HG03558 (cell line): ENCODE data around the gene KIR3DL1.
"Not testable (repeated sequence)": the region's sequence is repeated elsewhere in the genome, so short reads cannot be mapped to it uniquely, and the experiment has no call there.

Experiments used
- ATAC-seq: cut with Tn5 transposase; IDR thresholded peaks from one replicate; pipeline ENCODE4 v1.9.1; 2021; ENCODE audit warnings: moderate number of reproducible peaks; ENCODE audit not compliant: unreplicated experiment; ENCODE audit errors: extremely low read depth

The KIR3DL1 gene

DNA sequence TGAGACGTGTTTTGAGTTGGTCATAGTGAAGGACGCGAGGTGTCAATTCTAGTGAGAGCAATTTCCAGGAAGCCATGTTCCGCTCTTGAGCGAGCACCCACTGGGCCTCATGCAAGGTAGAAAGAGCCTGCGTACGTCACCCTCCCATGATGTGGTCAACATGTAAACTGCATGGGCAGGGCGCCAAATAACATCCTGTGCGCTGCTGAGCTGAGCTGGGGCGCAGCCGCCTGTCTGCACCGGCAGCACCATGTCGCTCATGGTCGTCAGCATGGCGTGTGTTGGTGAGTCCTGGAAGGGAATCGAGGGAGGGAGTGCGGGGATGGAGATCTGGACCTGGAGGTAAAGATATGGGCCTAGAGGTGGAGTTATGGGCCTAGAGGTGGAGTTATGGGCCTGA is at the start of gene KIR3DL1:
Gene KIR3DL1, plus strand, starts transcription at position 218 of the 400 bp plus-strand sequence.
- not testable (repeated sequence) for ATAC-seq

DNA sequence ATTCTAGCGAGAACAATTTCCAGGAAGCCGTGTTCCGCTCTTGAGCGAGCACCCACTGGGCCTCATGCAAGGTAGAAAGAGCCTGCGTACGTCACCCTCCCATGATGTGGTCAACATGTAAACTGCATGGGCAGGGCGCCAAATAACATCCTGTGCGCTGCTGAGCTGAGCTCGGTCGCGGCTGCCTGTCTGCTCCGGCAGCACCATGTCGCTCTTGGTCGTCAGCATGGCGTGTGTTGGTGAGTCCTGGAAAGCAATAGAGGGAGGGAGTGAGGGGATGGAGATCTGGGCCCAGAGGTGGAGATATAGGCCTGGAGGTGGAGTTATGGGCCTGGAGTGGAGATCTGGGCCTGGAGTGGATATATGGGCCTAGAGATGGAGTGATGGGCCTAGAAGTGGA is 46.6 kb upstream of the KIR3DL1 start, which contains the start of gene KIR2DL1:
Gene KIR2DL1, plus strand, starts transcription at position 148 of the 400 bp plus-strand sequence. Its CDS starts 58 bp downstream, at position 206.
- ATAC-seq = not testable (repeated sequence)

DNA sequence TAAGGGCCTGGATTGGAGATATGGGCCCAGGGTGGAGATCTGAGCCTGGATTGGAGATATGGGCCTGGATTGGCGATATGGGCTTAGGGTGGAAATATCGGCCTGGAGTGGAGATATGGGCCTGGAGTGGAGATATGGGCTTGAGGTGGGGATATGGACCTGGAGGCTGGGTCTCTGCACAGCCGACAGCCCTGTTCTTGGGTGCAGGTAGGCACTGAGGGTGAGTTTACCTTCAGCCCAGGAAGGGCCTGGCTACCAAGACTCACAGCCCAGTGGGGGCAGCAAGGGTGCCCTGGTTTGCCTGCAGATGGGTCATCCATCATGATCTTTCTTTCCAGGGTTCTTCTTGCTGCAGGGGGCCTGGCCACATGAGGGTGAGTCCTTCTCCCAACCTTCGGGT is 45.8 kb upstream of the KIR3DL1 start:
- ATAC-seq = not testable (repeated sequence)

DNA sequence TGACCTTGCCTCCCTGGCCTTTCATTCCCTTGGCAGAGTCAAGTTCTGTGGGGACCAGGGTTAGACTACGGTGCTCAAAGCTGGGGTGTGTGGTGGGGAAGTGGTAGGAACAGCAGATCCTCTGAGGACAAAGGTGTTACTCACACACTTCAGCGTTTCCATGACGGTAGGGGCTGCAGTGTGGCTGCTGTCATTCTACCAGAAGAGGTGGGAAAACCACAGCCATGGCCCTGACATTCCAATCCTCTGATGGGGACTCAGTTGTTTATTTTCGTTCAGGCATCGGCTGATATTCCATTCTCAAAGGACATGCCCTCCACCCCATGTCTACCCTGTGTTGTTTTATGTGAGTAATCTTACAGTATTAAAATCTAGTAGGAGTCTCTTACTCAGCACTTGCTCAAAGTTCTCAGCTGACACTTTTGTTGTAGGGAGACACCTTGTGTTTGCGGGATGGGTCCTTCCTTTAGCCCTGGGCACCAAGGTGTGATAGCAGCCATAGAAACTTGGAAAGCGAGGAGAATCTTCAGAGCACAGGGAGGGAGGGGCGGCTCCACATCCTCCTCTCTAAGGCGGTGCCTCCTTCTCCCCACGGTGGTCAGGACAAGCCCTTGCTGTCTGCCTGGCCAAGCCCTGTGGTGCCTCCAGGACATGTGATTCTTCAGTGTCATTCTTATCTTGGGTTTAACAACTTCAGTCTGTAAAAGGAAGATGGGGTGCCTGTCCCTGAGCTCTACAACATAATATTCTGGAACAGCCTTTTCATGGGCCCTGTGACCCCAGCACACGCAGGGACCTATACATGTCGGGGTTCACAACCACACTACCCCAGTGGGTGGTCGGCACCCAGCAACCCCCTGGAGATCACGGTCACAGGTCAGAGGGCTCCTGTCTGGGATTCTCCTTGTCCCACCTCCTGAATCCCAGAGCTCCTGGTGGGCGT is 45.0 kb upstream of the KIR3DL1 start:
- ATAC-seq = not testable (repeated sequence)

DNA sequence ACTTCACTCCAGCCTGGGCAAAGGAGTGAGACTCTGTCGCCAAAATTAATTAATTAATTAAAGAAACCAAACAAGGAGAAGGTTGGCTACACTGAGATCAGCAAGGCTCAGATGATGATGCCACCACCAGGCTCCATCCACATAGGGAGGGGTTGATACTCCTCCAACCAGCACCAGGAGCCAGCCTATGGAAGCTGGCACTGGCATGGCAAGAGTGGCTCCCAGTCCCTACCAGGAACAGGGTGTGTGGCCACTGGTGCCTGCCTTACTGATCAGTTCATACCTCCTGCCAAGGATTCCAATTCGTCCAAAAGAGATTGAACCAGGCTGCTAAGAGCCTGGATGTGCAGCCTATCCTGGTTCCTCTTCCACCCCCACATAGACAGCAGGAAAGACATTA is 43.6 kb upstream of the KIR3DL1 start:
- not testable (repeated sequence) for ATAC-seq

DNA sequence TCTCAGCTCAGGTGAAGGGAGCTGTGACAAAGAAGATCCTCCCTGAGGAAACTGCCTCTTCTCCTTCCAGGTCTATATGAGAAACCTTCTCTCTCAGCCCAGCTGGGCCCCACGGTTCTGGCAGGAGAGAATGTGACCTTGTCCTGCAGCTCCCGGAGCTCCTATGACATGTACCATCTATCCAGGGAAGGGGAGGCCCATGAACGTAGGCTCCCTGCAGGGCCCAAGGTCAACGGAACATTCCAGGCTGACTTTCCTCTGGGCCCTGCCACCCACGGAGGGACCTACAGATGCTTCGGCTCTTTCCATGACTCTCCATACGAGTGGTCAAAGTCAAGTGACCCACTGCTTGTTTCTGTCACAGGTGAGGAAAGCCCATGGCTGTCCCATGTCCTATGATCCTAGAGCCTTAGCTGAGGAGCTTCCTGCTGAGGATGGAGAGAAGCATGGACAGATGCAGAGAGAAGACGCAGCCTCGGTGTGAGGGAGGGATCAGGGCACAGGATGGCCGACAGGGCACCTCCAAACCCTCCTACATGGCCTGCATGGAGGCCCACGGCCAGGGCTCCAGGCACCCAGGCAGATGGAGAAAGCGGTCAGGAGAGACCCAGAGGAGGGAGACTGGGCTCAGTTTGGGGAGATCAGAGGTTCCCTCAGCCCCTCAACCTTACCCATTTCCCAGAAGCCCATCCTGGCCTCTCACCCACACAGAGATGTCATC is 41.0 kb upstream of the KIR3DL1 start:
- ATAC-seq = not testable (repeated sequence)

DNA sequence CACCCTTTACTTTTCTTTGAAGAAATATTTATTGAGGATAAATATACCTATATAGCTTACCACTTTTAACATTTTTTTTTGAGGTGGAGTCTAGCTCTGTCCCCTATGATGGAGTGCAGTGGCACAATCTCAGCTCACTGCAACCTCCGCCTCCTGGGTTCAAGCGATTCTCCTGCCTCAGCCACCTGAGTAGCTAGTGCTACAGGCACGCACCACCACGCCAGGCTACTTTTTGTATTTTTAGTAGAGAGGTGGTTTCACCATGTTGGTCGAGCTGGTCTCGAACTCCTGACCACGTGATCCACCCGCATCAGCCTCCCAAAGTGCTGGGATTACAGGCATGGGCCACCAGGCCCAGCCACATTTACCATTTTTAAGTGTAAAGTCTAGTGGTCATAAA is 40.4 kb upstream of the KIR3DL1 start:
- ATAC-seq = not testable (repeated sequence)

DNA sequence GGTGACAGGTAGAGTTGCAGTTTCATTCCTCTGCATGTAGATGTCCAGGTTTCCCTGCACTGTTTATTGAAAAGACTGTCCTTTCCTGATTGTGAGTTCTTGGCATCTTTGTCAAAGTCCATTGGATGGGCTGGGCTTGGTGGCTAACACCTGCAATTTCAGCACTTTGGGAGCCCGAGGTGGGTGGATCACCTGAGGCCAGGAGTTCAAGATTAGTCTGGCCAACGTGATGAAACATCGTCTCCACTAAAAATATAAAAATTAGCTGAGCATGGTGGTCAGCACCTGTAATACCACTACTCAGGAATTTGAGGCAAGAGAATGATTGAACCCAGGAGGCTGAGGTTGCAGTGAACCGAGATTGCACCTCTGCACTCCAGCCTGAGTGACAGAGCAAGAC is 38.4 kb upstream of the KIR3DL1 start:
- ATAC-seq = not testable (repeated sequence)

DNA sequence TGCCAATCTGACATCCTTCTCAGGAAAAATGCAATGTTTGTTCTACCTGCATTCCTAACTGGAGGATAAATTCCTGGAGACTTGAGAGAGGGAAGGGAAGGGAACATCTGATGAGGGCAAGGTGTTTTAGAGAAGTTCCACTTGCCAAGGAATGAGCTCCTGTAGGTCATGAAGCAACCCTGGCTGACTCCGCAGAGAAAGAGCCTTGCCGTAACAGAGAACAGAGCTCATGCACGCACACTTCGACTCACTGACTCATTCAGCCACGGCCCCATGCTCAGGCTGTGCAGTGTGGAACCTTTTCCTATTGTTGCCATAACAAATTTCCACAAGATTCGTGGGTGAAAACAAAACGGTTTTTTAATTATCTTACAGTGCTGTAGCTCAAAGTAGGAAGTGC is 37.4 kb upstream of the KIR3DL1 start:
- not testable (repeated sequence) for ATAC-seq

DNA sequence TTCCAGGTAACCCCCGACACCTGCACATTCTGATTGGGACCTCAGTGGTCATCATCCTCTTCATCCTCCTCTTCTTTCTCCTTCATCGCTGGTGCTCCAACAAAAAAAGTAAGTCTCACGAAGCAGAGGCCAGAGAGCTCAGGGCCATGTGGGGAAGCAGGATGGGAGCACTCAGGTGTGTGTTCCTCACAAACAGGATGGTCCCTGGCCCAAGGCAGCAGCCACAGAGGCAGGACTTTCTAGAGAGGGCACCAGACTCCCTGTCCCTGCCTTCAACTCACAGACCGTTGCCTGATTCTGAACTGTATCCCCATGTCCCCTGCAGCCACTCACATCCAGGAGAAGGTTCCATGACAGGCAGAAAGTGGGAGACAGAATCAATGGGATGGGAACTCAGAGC is 33.4 kb upstream of the KIR3DL1 start:
- not testable (repeated sequence) for ATAC-seq

DNA sequence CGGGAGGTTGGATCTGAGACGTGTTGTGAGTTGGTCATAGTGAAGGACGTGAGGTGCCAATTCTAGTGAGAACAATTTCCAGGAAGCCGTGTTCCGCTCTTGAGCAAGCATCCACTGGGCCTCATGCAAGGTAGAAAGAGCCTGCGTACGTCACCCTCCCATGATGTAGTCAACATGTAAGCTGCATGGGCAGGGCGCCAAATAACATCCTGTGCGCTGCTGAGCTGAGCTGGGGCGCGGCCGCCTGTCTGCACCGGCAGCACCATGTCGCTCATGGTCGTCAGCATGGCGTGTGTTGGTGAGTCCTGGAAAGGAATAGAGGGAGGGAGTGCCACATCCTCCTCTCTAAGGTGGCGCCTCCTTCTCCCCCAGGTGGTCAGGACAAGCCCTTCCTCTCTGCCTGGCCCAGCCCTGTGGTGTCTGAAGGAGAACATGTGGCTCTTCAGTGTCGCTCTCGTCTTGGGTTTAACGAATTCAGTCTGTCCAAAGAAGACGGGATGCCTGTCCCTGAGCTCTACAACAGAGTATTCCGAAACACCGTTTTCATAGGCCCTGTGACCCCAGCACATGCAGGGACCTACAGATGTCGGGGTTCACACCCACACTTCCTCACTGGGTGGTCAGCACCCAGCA is 30.1 kb upstream of the KIR3DL1 start:
- ATAC-seq = not testable (repeated sequence)

DNA sequence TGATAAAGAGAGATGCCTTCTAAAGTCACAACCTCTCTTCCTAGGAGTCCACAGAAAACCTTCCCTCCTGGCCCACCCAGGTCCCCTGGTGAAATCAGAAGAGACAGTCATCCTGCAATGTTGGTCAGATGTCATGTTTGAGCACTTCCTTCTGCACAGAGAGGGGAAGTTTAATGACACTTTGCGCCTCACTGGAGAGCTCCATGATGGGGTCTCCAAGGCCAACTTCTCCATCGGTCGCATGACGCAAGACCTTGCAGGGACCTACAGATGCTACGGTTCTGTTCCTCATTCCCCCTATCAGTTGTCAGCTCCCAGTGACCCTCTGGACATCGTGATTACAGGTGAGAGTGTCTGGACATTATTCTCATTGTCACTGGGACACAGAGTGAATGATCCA is 28.1 kb upstream of the KIR3DL1 start:
- ATAC-seq = not testable (repeated sequence)

DNA sequence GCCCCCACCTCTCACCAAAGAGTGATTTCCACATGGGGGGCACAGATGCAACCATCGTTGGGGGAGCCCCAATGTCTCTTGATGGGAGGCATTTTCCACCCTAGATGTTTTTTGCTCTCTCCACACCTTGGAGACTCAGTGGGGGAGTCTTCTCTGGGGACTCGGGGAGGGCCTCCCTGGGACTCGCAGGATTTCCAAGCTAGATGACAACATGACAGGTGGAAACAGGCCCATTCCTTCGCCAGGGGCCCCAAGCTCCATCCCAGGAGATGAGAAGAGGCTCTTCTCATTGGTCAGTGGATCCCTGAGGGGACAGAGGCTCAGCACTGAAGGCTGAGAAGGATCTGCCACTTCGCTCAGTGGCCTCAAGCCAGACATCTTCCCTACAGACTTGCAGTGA is 25.6 kb upstream of the KIR3DL1 start:
- no peak for ATAC-seq

DNA sequence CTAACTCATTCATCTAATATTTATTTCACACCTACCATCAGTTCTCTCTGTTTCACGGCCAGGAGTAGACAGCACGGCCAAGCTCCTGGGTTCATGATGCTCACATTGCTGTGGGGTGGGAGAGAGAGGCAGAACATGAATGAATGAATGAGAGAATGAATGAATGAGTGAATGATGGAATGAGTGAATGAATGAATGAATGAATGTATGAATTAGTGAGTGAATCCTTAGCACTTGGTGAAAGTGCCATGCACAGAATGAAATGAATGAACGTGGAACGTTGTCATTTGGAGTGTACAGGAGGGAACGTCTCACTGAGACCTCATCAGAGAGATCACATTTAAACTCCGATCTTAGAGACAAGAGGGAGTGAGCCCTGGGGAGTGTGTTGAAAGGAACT is 24.8 kb upstream of the KIR3DL1 start:
- ATAC-seq = no peak

DNA sequence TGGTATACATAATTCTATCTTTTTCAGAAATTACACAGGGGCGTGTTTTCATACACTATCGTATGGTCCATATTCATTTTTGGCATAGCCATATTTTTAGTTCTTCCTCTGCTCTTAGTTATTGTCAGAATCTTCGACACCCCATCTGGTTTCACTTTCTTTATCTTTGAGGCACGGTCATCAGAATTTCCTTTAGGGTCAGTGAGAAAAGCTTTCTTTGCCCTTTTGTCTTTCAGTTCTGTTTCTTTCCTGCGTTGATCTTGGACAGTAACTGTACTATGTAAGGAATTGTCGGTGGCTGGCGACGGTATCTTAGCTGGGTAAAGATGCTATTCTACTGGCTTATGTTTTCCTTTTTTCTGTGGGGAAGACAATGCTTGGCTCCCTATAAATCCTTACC is 23.5 kb upstream of the KIR3DL1 start:
- no peak for ATAC-seq

DNA sequence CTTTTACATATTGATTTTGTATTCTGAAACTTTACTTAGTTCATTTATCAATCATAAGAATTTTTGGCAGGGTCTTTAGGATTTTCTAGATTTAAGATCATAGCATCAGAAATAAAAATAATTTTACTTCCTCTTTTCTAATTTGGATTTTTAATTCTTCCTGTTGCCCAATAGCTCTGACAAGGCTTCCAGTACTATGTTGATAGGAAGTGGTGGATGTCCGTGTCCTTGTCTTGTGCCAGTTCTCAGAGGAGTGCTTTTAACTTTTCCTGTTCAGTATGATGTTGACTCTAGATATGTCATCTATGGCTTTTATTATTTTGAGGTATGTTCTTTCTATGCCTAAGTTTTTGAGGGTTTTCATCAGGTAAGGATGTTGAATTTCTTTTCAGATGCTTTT is 20.5 kb upstream of the KIR3DL1 start:
- ATAC-seq = no peak

DNA sequence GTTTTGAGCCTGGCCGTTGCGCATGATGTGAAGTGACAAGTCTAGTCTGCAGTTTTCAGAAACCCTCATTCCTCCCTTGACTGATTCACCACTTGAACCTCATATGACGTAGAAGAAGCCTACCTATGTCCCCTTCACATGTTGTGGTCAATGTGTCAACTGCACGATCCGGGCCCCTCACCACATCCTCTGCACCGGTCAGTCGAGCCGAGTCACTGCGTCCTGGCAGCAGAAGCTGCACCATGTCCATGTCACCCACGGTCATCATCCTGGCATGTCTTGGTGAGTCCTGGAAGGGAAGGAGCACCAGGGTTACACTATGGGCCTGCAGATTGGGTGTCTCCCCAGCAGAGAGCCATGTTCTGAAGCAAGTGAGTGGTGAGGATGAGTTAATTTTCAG is 12.9 kb upstream of the KIR3DL1 start, which contains the start of gene KIR2DL4:
Gene KIR2DL4, plus strand, starts transcription at position 201 of the 400 bp plus-strand sequence. Its CDS starts 42 bp downstream, at position 243.
- no peak for ATAC-seq

DNA sequence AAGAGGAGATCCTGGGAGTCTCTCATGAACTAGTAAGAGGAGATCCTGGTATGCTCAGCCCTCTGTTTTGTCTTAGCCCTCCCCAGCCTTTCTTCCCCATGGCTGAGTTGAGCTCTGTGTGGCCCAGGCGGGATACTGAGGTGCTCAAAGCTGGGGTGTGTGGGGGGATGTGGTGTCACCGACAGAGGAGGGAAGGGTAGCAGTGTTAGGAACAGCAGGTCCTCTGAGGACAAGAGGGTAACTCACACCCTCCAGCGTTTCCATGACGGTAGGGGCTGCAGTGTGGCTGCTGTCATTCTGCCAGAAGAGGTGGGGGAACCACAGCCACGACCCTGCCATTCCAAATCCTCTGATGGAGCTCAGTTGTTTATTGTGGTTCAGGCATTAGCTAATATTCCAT is 12.2 kb upstream of the KIR3DL1 start:
- ATAC-seq = no peak

DNA sequence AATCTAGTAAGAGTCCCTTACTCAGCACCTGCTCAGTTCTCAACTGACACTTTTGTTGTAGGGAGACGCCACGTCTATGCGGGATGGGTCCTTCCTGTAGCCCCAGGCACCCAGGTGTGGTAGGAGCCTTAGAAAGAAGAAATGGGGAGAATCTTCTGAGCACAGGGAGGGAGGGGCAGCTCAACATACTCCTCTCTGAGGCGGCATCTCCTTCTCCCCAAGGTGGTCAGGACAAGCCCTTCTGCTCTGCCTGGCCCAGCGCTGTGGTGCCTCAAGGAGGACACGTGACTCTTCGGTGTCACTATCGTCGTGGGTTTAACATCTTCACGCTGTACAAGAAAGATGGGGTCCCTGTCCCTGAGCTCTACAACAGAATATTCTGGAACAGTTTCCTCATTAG is 11.7 kb upstream of the KIR3DL1 start:
- no peak for ATAC-seq

DNA sequence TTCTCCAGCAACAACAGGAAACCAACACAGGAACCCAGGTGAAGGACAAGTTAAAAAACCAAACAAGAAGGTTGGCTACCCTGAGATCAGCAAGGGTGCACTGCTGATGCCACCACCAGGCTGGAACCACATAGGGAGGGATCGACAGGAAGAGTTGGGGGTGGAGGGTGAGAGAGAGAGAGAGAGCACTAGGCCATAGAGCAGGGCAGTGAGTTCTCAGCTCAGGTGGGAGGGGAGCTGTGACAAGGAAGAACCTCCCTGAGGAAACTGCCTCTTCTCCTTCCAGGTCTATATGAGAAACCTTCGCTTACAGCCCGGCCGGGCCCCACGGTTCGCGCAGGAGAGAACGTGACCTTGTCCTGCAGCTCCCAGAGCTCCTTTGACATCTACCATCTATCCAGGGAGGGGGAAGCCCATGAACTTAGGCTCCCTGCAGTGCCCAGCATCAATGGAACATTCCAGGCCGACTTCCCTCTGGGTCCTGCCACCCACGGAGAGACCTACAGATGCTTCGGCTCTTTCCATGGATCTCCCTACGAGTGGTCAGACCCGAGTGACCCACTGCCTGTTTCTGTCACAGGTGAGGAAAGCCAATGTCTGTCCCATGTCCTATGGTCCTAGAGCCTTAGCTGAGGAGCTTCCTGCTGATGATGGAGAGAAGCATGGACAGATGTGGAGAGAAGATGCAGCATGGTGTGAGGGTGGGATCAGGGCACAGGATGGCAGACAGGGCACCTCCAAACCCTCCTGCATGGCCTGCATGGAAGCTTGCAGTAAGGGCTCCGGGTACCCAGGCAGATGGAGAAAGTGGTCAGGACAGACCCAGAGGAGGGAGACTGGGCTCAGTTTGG is 10.4 kb upstream of the KIR3DL1 start:
- no peak for ATAC-seq
